Measurements from ENCODE around the gene PCCB.

Gene PCCB

GRCh38 chr3:136351351-136351750 lies 101.2 kb downstream of the PCCB start:
- no peak for ATAC-seq
- no peak for TF ChIP-seq ISL1 (CRISPR knock-in tag; IDR thresholded peaks at IDR 0.05)
- TF ChIP-seq CSDC2 (CRISPR knock-in tag; IDR thresholded peaks at IDR 0.05) = no peak
- TF ChIP-seq TOX (CRISPR knock-in tag; IDR thresholded peaks at IDR 0.05; ENCODE audit: borderline replicate concordance) = no peak
- no peak for TF ChIP-seq TCF4 (CRISPR knock-in tag; IDR thresholded peaks at IDR 0.05; ENCODE audit: borderline replicate concordance)
- TF ChIP-seq RARB (CRISPR knock-in tag; IDR thresholded peaks at IDR 0.05) = no peak
- TF ChIP-seq ZFP30 (CRISPR knock-in tag; IDR thresholded peaks at IDR 0.05) = no peak
- no peak for TF ChIP-seq SNAI2 (CRISPR knock-in tag; IDR thresholded peaks at IDR 0.05)
- no peak for TF ChIP-seq ZFP3 (CRISPR knock-in tag; IDR thresholded peaks at IDR 0.05)
- TF ChIP-seq ESRRG (CRISPR knock-in tag; IDR thresholded peaks at IDR 0.05) = no peak
- no peak for TF ChIP-seq TSHZ2 (CRISPR knock-in tag; IDR thresholded peaks at IDR 0.05)
- no peak for TF ChIP-seq CREB5 (CRISPR knock-in tag; IDR thresholded peaks at IDR 0.05; ENCODE audit: low read depth)
- no peak for TF ChIP-seq CSRNP3 (CRISPR knock-in tag; IDR thresholded peaks at IDR 0.05)
- TF ChIP-seq ZNF565 (CRISPR knock-in tag; conservative IDR thresholded peaks at IDR 0.05; ENCODE audit: low read depth) = no peak
- no peak for TF ChIP-seq BACH2 (CRISPR knock-in tag; IDR thresholded peaks at IDR 0.05; ENCODE audit: borderline replicate concordance)
- TF ChIP-seq ZNF8 (CRISPR knock-in tag; IDR thresholded peaks at IDR 0.05) = no peak
- no peak for TF ChIP-seq ARNTL (CRISPR knock-in tag; IDR thresholded peaks at IDR 0.05; ENCODE audit: borderline replicate concordance, low read depth)

- TF ChIP-seq SNAI2 (CRISPR knock-in tag; IDR thresholded peaks at IDR 0.05) (no peak), TCF4 (CRISPR knock-in tag; IDR thresholded peaks at IDR 0.05; ENCODE audit: borderline replicate concordance) (no peak), ZC3H10 (CRISPR knock-in tag; IDR thresholded peaks at IDR 0.05) (no peak), ZNF8 (CRISPR knock-in tag; IDR thresholded peaks at IDR 0.05) (no peak), ARNTL (CRISPR knock-in tag; IDR thresholded peaks at IDR 0.05; ENCODE audit: borderline replicate concordance, low read depth) (no peak), ISL1 (CRISPR knock-in tag; IDR thresholded peaks at IDR 0.05) (no peak), PATZ1 (CRISPR knock-in tag; IDR thresholded peaks at IDR 0.05; ENCODE audit: borderline replicate concordance) (no peak), ZNF70 (CRISPR knock-in tag; IDR thresholded peaks at IDR 0.05) (no peak), PPARA (CRISPR knock-in tag; IDR thresholded peaks at IDR 0.05; ENCODE audit: borderline replicate concordance) (no peak), ZFP3 (CRISPR knock-in tag; IDR thresholded peaks at IDR 0.05) (no peak), CSDC2 (CRISPR knock-in tag; IDR thresholded peaks at IDR 0.05) (no peak), ZFP30 (CRISPR knock-in tag; IDR thresholded peaks at IDR 0.05) (no peak), ZNF565 (CRISPR knock-in tag; conservative IDR thresholded peaks at IDR 0.05; ENCODE audit: low read depth) (no peak), POU6F1 (CRISPR knock-in tag; IDR thresholded peaks at IDR 0.05; ENCODE audit: borderline replicate concordance, low read depth) (no peak)
- no peak for ATAC-seq
Observed at GRCh38 chr3:136351905-136352304, 101.8 kb downstream of the PCCB start.

- no peak for ATAC-seq
- TF ChIP-seq CREB5 (CRISPR knock-in tag; IDR thresholded peaks at IDR 0.05; ENCODE audit: low read depth) (no peak), RARB (CRISPR knock-in tag; IDR thresholded peaks at IDR 0.05) (no peak), PPARA (CRISPR knock-in tag; IDR thresholded peaks at IDR 0.05; ENCODE audit: borderline replicate concordance) (no peak), TOX (CRISPR knock-in tag; IDR thresholded peaks at IDR 0.05; ENCODE audit: borderline replicate concordance) (no peak), TSHZ2 (CRISPR knock-in tag; IDR thresholded peaks at IDR 0.05) (no peak), GLIS3 (CRISPR knock-in tag; IDR thresholded peaks at IDR 0.05) (no peak), ISL1 (CRISPR knock-in tag; IDR thresholded peaks at IDR 0.05) (no peak), CSDC2 (CRISPR knock-in tag; IDR thresholded peaks at IDR 0.05) (no peak), ZNF565 (CRISPR knock-in tag; conservative IDR thresholded peaks at IDR 0.05; ENCODE audit: low read depth) (no peak), ARNTL (CRISPR knock-in tag; IDR thresholded peaks at IDR 0.05; ENCODE audit: borderline replicate concordance, low read depth) (no peak), ZNF8 (CRISPR knock-in tag; IDR thresholded peaks at IDR 0.05) (no peak), ESRRG (CRISPR knock-in tag; IDR thresholded peaks at IDR 0.05) (no peak), ZC3H10 (CRISPR knock-in tag; IDR thresholded peaks at IDR 0.05) (no peak), OSR1 (CRISPR knock-in tag; IDR thresholded peaks at IDR 0.05) (no peak), ZNF70 (CRISPR knock-in tag; IDR thresholded peaks at IDR 0.05) (no peak), ZFP30 (CRISPR knock-in tag; IDR thresholded peaks at IDR 0.05) (no peak)
Observed at GRCh38 chr3:136353461-136353860, 103.3 kb downstream of the PCCB start.
